Effector CD8-positive, alpha-beta T cell (primary cell): ENCODE data around the gene CADM1.

Experiments used
- DNase-seq: peaks from one replicate; lab custom pipeline; 2025; lab: John Stamatoyannopoulos, UW
- total RNA-seq, 4 experiments: gene quantifications; one replicate each; lab custom pipeline; 2026; lab: John Stamatoyannopoulos, UW

Gene CADM1
- 22.4 to 76.0 (median 47.8) reads per million in 4 experiments for total RNA-seq

DNA sequence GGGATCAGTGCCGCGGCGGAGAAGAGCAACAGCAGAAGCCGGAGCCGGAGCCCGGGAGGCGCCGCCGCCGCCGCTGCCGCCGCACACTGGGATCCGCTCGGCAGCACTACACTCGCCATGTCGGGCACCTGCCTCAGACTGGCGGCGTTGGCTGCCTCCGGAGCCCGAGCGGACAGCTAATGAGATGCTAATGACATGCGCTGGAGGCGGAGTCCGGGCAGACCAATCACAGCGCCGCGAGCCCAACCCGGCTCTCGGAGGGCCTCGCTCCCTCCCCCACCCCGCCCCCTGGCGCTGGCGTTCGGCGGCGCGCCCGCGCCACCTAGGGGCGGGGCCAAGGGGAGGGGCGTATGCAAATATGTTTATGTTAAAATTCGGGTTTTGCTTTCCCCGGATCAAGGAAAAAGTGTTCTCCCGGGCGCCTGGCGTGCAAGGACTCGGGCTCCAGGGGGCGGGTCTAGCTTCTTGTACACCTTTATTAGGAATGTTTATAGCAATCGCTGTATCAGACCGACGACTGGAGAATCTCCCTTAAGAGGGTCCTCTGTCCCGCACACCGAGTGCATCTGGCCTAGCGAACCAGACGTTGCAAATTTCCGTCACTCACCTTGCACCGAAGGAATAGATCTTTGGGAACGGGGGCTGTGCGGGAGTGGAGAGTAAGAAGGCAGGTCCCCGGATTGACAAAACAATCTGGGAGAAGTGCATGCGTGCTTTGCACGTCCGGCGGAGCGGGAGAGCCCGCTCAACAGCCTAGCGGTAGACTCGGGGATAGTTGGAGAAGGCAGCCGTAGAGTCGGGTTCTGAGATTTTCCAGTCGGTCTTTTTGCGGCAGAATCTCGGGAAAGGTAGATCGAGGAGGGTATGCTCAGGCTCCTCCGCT lies at the start of gene CADM1:
TSS of gene CADM1 (minus strand) at position 140 of the 883 bp plus-strand sequence.
- peak; percentile 30 for DNase-seq

DNA sequence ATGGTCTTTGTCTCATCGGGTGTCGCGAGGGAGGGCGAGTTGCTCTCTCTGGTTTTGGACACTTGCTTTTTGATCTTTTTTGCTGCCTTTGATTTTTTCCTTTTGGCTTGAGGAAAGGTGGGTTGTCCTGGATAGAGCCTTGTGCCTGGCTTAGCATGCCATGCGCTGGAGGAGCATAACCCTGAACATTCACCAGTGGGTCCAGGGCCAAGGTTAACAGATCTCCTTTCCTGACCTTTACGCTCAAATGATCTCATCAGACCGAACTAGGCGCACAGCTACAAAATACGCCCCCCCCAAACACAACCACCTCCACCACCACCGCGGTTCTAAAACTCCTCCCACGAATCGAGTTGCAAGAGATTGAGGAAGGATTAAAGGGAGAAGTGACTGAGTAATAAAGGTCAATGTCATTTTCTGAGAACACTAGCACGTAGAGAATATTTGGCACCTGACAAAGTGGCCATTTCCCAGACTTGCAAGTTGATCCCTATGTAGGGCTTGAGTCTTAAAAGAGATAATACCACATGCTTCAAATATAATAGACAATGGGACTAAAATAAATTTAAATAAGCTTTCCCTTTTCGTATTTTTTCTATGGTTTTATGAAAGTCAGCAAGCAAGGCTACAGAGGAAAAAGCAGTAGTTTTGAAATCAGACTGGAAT lies 48.7 kb upstream of the CADM1 start:
- DNase-seq, result no peak

DNA sequence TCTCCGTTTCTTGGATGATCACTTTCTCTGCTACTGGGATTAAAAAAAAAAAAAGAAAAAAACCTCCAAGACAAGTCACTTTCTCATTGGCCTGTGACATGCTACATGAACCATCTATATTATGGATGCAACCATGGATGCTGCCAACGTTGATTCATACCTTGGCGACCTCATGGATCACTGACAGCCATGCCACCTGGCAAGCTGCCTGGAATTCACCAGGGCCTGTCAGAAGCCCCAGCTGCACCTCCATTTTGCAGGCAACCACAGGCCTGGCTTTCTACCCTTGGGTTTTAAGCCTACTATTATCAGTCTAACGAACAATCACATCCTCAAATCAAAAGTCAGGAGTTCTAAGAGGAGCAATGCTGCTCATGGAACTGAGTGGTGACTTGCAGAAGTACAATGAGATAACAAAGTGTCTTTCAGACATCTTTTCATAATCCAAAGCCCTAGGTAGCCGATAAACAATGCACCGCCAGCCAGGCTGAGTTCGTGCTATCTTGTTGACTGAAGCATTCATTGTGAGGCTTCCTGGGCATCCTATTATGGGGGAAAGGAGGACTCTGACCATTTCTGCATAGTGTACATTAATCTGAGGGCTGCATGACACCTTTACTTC lies 48.0 kb upstream of the CADM1 start:
- DNase-seq, result no peak

DNA sequence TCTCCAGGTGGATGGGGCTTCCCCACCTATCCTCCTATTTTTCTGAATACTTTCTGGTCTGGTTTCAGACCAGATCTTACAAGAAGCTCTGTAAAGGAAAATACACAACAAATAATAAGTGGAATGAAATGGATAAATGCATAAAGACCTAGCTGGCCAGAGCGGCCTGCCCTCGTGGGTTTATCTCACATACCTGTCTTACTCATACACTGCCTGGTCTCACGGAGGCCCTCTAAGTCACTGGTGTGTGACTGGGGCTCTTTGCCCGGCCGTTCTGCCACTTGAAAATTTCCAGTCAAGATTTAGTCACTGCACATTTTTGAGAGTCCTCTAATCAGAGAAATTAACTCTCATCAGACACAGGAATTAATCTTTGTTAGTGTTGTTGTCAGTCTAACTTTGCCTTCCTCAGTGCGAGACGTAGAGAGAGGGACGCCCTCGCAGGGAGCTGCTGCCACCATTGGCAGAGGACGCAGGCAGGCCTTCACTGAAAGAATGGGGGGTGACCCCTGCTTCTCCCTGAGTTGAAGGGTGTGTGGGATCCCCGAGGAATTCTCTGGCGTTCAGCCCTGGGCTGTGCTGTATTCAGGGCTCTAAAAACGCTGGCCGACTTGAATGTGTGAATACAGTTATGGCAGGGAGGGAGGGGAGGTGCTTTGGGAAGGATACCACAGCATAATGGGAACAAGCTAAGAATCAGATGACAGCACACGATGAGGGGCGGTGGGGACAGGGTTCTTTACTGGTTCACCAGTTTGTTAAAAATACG lies 46.3 kb upstream of the CADM1 start:
- DNase-seq, result no peak

DNA sequence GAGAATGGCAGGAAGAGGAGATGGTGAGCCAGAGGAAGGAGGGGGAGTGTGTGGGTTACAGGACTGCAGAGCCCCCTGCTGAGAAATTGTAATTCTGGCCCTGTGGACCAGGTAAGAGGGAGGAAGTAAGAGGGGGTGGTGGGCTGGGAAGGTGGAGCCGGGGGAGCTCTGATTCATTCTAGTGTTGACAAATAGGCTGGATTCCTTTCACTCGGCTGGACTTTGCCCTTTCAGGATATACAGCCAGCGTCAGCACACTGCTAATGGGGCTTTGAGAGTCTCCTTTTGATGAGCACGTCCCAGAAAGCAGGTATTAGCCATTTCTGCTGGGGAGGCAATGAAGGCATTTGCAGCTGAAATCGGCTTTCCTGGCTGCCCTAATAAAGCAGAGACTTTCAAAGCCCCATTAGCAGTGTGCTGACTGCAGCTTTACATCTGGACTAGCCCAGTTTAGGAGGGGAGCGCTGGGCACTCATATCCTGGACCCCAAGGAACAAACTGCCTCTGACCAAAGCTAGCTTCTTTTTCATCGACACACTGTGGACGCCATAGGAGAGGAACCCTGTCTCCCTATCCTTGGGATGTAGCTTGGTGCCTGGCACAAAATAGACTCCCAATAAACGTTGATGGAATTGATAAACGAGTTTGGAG lies 44.8 kb upstream of the CADM1 start:
- no peak for DNase-seq

DNA sequence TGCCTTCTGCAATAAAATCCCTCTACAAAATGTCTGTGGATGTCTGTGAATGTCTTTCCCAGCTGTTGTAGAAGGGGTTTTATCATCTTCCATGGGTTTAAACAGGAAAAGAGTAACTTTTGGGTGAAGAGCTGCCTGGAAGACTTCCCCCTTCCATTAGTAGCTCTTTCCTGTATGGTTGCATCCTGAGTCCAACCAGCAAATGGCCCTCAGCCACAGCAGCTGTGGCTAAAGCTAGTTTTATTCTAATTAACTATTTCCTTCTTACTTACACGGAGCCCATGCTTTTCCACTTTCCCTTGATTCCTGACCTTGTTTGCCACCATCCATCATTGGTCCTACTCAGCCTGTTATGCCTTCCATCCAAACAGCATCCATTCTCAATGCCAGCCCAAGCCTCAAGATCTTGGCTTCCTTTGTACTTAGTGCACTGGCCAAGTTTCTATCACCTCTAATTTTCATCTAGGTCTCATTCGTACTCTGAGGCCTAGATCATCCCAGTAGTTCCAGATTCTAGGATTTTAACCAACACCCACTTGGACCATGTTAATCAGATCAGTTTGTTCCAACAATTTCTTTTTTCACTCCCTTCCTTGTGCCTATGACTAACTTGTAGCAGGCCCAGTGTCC lies 41.5 kb upstream of the CADM1 start:
- no peak for DNase-seq

DNA sequence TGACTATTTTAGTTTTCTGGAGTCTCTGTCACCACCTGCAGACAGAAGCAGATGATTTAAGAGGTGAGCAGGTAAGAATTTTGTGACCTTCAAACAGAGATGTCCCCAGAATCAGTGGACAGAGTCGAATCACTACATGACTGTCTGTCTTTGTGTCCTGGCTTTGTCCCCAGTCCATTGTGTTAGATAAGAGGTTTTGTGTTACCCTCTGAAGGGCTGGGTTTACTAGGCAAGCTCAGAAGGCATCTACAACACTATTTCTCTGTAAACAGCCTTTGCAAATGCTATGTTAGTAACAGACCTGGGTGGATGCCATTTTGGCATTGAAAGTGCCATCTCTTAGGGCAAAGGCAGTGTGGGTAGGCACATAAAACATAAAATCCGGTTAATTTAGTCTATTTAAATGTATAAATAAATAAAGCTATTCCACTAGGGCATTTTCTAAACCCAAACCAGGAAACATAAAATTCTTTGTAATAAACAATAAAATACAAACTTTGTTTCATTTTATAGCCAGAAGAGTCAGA lies 40.3 kb upstream of the CADM1 start:
- no peak for DNase-seq

DNA sequence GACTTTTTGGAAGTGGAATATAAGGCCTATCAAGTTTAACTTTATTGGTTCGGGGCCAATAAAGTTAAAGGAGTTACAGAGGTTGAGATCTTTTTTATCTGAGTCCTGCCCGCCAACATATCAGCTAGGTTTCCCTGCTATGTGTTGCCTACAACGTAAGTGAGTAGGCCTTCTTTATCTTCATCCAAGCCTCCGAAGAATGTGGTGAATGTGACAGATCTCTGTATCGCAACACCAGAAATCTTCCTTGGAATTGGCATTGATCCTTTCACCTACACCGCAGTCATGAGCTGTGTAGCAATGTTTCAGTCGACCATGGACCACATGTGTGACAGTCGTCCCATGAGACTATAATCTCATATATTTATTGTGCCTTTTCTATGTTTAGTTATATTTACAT lies 37.3 kb upstream of the CADM1 start:
- no peak for DNase-seq

DNA sequence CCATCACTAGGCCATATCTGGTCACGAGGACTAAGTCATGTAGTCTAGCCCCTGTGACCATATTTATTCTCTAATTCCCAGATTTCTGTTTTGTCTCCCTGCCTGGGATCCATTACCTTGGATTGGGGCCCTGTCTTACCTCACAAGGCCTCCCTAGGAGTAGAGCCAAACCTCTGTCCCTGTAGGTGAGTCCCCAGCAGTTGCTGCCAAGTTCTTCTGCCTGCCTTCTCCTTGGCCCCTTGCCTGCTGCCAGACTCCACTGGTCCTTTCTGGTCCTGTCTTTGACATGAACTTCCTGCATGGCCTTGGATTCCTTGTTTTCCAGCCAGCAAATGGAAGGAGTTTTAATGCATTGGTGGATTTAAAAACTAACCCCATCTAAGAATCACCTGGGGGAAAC lies 35.6 kb upstream of the CADM1 start:
- DNase-seq, result no peak

DNA sequence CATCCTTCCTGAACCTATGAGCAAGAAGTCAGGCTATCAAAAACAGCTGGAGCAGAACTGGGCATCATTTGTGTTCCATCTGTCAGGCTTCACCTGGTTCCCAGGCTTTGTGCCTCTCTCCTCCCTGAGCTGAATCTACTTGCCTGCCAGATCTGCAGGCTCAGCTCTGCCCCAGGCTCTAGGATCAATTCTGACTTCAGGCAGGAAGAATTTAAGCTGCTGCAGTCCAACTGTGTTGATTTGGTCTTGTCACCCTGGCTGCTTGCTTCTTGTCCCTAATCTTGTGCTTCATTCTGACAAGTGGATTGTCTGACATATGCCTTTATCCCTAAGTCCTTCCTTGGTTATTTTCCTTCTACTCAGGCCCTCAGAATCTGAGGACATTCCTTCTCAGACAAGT lies 31.6 kb upstream of the CADM1 start:
- no peak for DNase-seq

DNA sequence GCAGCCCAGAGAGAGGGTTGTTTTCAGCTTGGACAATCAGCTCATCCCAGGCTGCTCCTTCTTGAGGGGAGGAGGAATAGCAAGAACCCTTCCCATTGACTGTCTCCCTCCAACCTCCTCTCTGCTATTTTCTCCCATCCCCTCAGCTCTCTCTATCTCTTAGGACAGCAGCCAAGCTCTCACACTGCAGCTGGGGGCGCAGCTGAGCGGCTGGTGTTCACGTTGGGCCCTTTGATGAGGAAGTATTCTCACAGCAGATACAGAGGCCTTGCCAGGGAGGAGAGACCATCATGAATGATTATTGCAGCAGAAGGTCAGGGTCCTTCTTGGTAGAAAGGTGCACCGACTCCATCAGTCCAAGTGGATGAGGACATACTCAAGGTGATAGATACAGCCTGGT lies 26.5 kb upstream of the CADM1 start:
- no peak for DNase-seq

DNA sequence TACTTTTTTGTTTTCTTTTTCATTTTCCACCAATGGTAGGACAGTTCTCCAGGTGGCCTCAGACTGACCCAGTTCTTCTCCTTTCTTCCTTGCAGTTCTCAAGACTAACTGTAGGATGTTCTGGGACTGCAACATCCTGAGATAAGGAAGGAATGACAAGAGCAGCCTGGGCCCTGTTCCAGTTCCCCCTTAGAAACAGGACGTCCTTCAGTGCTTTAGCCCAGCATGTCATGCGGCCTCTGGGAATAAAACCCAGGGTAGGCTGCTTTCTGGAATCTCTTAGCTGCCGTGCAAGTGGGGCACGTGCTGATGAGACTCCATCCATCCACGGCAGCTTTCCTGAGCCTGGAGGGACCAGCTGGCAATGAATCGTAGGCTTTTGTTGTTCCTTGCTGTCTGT lies 24.0 kb upstream of the CADM1 start:
- no peak for DNase-seq

DNA sequence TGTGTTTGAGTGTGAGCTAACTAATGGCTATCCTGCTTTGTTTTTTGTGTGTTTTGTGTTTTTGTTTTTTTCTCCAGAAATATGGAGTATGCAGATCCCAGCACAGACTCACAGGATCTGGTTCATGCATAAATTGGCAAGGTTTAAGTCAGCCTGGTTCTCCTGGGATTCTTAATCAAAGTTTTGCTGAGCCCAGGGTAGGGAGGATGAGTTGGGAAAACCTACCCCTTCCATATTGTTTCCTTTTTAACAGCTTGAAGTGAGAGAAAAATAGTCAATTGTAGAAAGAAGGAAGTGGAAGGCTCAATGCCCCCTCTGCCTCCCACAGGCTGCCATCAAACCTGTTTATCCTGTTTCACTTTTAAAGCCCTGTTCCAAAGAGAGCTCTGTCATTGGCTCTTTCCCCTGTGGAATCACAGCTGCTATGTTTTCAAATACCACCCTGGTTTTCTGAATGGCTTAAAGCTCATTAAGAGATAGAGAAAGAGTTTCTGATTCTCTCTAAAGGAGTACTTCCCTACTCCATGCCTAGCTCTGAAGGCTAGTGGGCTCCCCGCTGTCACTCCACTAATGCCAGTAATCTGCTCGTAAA lies 23.4 kb upstream of the CADM1 start:
- DNase-seq, result no peak

DNA sequence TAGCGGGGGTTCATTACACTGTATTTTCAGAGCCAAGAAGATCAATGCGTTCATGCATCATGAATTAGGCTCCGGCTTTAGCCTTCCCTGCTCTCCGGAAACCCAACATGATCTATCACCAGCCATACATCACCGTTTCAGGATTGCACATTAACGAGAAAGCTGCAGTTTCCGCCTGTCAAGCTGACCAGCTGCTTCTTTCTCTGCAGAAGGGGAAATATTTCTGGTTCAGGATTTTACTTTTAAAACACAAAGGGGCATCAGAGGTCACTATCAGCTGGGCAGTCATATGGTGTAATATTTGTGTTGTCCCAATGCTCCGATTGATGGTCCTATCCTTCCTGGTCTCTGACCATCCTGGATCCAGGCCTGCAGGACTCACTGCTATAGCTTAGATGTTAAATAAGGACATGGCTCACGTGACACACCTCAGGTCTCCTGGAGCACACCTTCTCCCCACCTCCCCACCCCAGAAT lies 21.4 kb upstream of the CADM1 start:
- DNase-seq, result no peak

DNA sequence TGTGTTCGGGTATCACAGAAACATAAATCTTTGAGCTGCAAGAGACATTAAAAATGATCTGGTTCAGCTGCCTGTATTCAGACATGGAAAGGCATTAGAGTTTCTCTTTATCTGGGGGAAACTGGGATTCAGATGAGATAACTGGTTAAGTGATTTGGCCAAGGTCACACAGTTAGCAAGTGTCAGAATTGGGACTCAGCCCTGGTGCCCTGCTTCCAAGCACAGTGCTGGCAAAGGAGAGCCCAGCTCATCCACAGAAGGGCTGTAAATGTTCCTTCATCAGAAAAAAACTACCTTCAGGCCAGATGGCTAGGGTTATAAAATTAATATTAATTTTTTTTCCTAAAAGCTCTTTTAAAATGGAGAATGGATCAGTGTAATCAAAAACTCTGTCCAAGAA lies 20.4 kb upstream of the CADM1 start:
- no peak for DNase-seq

DNA sequence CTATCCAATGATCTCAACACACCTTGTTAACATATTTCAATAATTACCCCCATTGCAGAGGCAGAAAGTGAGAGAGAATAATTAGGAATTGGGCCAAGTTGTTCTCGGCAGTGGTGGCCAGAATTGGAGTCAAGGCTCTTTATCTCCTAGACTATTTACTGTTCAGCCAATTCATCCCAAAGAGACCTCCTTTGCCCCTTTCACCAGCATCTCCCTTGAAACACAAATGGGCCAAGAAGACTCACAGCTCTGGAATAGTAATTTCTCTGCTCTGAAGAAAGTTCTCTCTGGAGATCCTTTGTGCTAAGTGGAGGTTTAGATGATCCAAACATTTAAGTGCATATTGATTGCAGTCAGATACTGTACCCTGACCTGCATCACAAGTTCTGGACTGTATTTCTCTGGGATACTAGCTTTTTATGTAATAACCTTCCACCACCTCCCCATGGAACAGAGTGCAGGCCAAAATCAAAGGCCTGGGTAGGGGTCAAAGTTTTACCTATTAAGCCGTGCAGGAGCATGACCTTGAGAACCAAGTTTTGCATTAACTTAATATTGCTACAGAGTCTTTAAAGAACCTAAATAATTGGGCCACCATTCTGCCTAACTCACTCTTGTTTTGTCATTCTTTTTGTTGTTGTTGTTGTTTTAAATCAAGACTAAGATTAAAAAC lies 19.6 kb upstream of the CADM1 start:
- DNase-seq, result no peak

DNA sequence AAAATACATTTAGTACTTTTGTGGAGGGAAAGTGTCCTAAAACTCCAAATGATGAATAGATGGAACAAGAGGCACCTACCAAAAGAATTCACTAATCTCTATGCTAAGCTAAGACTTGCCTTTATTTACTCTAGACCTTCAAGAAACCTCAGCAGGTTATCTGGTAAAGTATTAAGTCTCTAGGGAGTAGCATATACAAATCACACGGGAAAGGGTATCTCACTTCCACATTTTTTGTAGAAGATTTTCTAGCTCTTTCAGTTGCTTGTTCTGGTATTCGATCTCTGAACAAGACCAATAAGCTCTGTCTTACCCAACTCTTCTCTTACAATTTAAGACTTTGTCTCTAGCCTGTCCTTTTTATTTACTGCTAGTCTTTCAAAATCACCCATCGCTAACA lies 18.1 kb upstream of the CADM1 start:
- DNase-seq, result no peak

DNA sequence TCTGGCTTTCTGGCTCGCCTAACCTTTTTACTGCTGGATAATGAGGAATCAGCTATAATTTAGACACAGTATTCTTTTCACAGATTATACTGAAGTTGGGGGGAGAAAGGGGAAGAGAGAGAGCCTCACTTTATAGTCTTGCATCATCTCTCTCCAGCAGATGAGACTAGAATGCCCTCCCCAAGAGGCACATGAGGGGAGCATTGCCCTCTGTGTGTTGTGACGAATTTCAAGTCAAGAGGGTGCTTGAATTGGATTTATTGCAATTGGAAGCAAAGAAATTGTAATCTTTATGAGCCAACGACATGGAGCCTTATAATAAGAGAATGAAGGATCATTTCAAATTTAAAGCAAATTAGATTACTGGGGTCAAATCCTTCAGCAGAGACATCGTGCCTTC lies 17.6 kb upstream of the CADM1 start:
- no peak for DNase-seq

DNA sequence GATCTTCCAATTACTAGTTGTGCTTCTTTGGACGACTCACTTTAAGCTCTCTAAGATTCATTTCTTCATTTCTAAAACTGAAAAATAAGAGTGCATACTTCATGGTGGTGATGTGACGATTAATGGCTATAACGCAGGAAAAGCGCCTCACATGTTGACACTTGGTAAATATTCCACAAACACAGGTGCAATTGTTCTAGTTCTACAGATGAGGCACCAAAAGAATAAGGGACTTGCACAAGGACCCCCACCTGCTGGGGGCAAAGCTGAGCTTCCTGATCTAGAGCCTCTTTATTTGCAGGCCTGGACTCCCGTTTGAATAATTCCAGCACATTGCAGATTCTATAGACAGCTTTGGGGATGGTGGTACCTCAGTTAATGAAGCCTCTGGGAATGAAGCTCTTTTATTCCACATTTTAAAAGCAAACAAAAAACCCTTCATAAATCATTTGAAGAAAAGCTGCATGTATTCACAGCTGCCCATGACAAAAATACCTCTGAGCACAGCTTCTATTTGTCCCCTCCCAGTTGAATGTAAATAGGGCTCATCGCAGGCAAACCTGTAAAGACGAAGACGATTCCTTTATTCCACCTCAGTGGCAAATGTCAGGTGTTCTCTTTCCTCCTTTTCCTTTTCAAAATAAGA lies 14.9 kb upstream of the CADM1 start:
- DNase-seq, result no peak
